ENCODE results near the gene GTF3C5. TPM values are rescaled to one million over a fixed set of nuclear protein-coding genes. Genes with fewer than 3 reads are reported as not detected.

Gene GTF3C5, protein sequence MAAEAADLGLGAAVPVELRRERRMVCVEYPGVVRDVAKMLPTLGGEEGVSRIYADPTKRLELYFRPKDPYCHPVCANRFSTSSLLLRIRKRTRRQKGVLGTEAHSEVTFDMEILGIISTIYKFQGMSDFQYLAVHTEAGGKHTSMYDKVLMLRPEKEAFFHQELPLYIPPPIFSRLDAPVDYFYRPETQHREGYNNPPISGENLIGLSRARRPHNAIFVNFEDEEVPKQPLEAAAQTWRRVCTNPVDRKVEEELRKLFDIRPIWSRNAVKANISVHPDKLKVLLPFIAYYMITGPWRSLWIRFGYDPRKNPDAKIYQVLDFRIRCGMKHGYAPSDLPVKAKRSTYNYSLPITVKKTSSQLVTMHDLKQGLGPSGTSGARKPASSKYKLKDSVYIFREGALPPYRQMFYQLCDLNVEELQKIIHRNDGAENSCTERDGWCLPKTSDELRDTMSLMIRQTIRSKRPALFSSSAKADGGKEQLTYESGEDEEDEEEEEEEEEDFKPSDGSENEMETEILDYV
- total RNA-seq (2014; rRNA removed) = 74.0 and 75.7 TPM in 2 replicates
- polyA plus RNA-seq (2012) = 40.1 TPM

- peak; percentile 99 for DNase-seq (ENCODE audit: low read depth)
Measured at GRCh38 chr9:133030317-133031129, at the start of gene GTF3C5. Gene GTF3C5 (plus strand): TSS chr9:133030997. CDS start chr9:133031012, 15 bp downstream.

DNA sequence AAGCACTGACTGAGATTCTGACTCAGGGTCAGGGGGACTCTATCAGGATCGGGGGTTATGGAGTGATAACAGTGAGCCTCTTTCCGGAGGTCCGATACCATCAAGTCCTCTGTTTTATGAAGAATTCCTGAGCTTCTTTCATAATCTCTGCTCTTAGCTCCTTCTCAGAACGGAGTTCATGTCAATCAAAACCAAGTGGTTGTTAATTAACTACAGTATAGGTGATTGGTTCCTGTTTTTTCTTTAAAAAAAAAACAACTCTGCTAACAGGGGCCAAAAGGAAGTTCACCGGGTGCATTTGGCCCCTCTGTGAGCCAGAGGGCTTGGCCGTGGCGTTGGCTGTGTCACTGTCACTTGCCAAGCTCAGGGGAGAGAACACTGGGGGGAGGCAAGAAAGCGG, 48.3 kb upstream of the GTF3C5 start:
- DNase-seq (ENCODE audit: low read depth) = no peak

DNA sequence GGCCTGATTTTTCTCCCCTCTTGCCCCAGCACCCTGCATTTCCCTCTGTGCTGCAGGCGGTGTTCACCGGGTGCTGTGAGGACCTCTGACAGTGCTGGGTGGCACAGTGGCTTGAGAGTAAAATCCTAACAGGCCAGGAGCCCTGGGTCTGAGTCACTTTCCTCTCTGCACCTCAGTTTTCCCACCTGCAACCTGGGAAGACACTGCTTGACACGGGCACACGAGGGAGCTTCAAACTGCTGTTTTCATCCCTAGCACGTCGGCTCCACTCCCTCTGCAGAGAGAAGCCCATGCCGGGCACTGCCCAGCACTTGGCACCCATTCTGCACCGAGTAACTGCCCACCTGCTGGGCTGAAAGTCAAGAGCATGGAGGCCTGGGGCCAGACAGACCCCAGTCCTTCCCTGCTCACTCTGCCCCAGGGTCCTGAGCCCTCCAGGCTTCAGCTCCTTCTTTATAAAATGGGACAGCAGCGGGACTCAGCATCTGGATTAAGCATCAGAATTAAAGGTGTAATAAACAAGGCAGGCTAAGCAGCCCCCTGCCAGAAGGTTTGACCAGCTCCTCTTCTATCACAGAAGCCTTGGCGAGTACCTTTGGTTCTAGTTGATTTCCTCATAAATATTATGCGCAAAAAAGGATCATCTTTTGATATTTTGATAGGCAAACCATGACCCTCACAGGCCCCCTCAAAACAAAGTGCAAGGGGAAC, 47.2 kb upstream of the GTF3C5 start:
- DNase-seq (ENCODE audit: low read depth) = no peak

DNA sequence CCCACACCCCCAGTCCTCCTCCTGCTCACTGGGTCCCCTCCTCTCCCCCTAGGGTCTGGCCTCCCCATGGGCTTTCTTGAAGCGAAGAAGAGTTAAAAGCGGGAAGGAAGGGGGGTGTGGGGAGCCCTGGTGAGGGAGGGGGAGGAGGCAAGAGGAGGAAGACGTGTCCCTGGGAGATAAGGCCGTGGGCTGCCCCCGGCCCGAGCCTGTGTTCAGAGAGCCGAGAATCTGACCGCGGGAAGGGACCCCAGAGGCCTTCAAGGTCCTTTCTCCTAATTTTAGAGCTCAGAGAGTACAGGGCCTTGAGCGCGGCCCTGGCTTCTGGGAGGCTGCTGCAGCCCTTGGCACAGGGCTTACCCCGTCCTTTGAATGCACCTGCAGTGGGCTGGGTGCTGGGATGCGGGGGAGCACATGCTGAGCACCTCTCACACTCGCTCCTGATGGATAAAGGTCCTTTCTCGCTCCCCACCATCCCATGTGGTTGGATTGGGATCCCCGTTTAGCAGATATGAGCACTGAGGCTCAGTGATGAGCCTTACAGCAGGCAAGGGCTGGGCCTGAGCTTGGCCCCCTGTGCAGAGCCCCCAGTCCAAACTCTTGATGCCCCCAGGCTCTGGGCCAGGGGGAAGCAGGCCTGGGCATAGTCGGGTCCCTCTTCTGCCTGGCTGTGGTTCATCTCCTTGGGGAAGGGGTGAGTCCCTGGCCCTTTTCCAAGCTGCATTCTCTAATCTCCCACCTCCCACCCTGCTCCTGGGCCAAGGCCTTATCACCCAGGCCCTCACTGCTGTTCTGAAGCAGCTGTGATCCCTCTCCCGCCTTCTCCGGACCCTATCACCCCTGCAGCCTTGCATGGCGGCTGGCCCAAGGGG, 46.4 kb upstream of the GTF3C5 start:
- DNase-seq (ENCODE audit: low read depth) = no peak

GRCh38 chr9:132985071-132985350, 45.8 kb upstream of the GTF3C5 start:
- no peak for DNase-seq (ENCODE audit: low read depth)

GRCh38 chr9:132985489-132985888, 45.3 kb upstream of the GTF3C5 start:
- no peak for DNase-seq (ENCODE audit: low read depth)

DNA sequence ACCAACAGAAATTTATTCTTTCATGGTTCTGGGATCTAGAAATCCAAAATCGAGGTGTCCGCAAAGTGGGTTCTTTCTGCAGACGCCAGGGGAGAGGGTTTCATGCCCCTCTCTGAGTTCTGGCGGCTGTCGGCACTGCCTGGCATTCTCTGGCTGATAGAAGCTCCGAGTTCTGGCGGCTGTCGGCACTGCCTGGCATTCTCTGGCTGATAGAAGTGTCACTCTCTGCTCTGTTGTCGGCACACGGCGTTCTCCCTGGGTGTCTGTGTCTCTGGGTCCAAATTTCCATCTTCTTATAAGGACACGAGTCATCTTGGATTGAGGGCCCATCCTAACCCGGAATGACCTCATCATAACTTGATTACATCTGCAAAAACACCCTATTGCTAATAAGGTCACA, 44.7 kb upstream of the GTF3C5 start:
- DNase-seq (ENCODE audit: low read depth) = no peak

DNA sequence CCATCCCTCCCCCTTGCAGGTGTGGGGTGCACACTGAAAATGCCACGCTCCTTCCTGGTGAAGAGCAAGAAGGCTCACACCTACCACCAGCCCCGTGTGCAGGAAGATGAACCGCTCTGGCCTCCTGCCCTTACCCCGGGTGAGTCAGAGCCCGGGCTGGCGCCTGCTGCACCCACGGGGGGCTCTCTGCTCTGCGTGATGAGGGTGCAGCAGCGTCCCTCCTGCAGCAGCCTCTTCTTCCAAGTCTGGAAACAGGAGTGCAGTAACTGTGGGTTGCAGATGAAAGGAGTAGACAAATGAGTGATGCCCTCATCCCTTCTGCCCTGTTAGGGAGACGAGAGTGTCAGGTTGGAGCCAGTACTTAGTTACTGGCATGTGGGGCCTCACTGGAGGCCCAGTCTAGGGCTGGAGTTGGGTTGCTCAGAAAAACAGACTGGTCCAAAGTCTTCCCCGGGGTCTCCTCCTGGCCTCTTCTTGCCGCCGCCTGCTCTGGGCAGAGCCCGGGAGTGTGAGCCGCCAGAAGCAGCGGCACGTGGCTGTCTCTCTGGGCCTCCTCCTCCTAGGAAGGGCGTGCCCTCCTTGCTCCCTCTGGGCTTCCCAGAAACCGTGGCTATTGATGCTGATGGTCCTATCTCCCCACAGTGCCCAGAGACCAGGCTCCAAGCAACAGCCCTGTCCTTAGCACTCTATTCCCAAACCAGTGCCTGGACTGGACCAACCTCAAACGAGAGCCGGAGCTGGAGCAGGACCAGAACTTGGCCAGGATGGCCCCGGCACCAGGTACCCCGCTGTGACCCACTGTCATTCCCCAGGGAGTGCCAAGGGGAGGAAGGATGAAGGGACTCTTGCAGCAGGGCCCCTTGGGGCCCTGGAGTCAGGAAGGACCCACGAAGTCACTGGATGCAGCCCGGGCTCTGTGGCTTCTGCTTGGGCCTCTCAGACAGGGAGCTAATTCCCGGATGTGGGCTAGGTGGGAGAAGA, 43.9 kb upstream of the GTF3C5 start:
- DNase-seq (ENCODE audit: low read depth) = no peak

DNA sequence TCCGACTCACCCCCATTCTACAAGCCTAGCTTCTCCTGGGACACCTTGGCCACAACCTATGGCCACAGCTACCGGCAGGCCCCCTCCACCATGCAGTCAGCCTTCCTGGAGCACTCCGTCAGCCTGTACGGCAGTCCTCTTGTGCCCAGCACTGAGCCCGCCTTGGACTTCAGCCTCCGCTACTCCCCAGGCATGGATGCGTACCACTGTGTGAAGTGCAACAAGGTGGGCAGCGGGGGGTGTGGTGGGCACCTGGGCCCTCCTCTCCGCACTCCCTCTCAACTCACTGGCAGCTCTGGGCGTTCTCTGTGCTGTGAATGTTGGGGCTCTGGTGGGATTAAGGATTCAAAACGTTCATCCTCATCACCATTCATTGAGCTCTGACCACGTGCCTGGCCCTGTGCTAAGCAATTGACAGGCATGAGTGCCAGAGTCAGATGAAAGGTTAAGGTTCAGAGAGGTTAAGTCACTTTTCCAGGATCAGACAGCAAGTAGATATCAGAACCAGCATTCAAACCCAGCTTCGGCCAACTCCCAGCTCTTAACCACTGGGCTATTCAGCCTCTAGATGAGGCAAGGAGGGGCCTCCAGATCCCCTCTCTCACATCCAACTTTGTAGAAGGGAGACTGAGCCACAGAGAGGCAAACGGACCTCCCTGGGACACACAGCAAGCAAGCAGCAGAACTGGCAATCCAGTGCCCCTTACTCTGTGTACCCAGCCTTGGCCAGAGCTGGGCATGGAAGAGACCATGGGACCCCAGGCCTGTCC, 42.4 kb upstream of the GTF3C5 start:
- no peak for DNase-seq (ENCODE audit: low read depth)

GRCh38 chr9:132989014-132989310, 41.8 kb upstream of the GTF3C5 start:
- DNase-seq (ENCODE audit: low read depth) = no peak

- DNase-seq (ENCODE audit: low read depth) = no peak
Measured at GRCh38 chr9:132989414-132989996, 41.3 kb upstream of the GTF3C5 start.

- peak; percentile 45 for DNase-seq (ENCODE audit: low read depth)
Measured at GRCh38 chr9:132989998-132990557, 40.7 kb upstream of the GTF3C5 start.

GRCh38 chr9:132990781-132991180, 40.0 kb upstream of the GTF3C5 start:
- no peak for DNase-seq (ENCODE audit: low read depth)

GRCh38 chr9:132991351-132992300, 39.2 kb upstream of the GTF3C5 start:
- DNase-seq (ENCODE audit: low read depth) = no peak

DNA sequence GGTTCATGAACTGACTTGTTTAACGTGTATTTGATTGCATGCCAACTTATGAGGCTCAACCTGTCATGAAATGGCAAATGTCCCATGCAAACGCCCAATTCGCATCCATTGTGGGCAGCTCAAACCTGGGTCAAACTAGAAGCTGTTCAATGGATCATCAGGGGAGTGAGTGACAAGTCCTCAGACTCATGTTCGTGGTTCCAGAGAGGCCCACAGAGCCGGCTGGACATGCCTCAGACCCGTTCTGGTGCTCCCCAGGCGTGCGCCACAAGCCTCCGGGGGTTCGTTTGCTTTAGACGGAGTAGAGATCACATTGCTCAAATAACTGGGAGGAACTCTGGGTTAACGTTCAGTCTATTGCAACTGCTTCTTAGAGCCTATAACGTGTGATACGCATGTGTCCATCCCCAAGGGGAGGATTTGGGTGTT, 37.3 kb upstream of the GTF3C5 start:
- DNase-seq (ENCODE audit: low read depth) = no peak

DNA sequence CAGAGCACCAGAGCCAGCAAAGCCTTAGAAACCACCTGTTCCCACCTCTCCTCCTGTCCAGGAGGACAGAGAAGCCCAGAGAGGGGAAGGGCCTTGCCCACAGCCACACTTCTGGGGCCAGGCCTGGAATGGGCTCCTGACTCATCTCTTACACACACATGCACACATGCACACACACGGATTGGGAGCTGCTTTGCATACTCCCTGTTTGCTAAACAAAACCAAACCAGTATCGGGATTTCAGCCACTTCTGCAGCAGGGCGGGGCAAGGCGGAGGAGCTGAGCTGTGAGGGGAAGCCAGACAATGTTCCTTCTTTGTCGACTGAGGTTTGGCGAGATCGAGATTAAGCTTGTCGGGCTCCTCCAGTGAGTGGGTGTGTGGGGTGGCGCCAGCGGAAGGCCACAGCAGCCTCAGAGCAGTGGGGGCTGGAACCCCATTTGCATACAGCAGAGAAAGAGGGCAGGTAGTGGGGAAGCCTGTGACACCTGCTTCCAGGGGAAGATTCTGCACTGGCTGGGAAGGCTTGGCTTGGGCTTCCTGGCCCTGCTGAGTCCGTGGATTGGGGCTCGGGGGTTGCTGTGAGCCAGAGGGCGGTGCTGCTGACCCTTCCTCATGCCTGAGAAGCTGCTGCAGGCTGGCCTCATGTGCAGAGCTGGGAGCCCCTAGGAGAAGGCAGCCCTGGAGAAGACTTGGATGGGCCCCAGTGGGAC, 36.2 kb upstream of the GTF3C5 start:
- peak; percentile 54 for DNase-seq (ENCODE audit: low read depth)

DNA sequence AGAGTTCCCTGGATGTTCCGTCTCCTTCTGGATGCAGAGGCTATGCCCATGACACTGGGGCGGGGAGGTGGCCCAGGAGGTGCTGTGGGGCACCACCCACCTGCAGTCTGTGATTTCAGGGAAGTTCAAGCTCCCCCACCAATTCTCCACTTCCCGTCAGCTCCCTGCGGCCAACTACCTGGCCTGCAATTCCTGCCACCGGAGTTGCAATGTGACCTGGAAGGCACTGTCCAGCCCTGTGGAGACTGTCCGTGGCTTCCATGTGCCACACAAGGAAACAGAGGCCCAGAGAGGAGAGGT, 35.7 kb upstream of the GTF3C5 start:
- DNase-seq (ENCODE audit: low read depth) = no peak

All from LHCN-M2 (cell line).